HepG2 (cell line): Measurements from ENCODE around the gene MTM1. TPM values are rescaled to one million over a fixed set of nuclear protein-coding genes. Genes with fewer than 3 reads are reported as not detected.

Experiments used
- ATF7-NPFF ChIP-seq: sonication (generic); formaldehyde crosslinking; IDR thresholded peaks from 2 replicates; pipeline ENCODE4 v1.8.1; 2023; ENCODE audit warnings: mild to moderate bottlenecking, low read depth, missing genetic modification reagents, moderate library complexity
- BCLAF1 ChIP-seq: fragments of 450-650 bp; IDR thresholded peaks from 2 replicates; pipeline ENCODE4 v1.6.1; 2017; ENCODE audit warnings: mild to moderate bottlenecking
- ELF3 ChIP-seq: IDR thresholded peaks from 2 replicates; pipeline ENCODE4 v1.6.1; 2016; ENCODE audit warnings: missing genetic modification reagents, missing compliant biosample characterization
- HOXA5 ChIP-seq: sonication (generic); formaldehyde crosslinking; IDR thresholded peaks from 2 replicates; pipeline ENCODE4 v1.4.0; 2020; ENCODE audit warnings: missing genetic modification reagents
- KDM6A ChIP-seq: IDR thresholded peaks from 2 replicates; pipeline ENCODE4 v1.6.1; 2016; ENCODE audit warnings: low read depth
- MATR3 ChIP-seq: sonication (generic); formaldehyde crosslinking; IDR thresholded peaks from 2 replicates; pipeline ENCODE4 v1.4.0; 2020; ENCODE audit warnings: missing genetic modification reagents
- MLXIP ChIP-seq: sonication (generic); formaldehyde crosslinking; IDR thresholded peaks from 2 replicates; pipeline ENCODE4 v1.9.0; 2021; ENCODE audit warnings: missing genetic modification reagents, borderline replicate concordance
- PPARG ChIP-seq: conservative IDR thresholded peaks from 2 replicates; pipeline ENCODE4 v1.6.1; 2016; ENCODE audit warnings: missing biosample characterization, missing genetic modification reagents
- RBM39 ChIP-seq: fragments of 200-400 bp; formaldehyde crosslinking; IDR thresholded peaks from one replicate; pipeline ENCODE4 v1.6.1; 2018; ENCODE audit warnings: antibody characterized with exemption, mild to moderate bottlenecking, low read depth, low read length; ENCODE audit not compliant: poor library complexity, severe bottlenecking
- SPEN ChIP-seq: sonication (generic); formaldehyde crosslinking; IDR thresholded peaks from 2 replicates; pipeline ENCODE4 v1.5.1; 2020; ENCODE audit warnings: low read depth, mild to moderate bottlenecking, missing genetic modification reagents
- SRF ChIP-seq: IDR thresholded peaks from 2 replicates; pipeline ENCODE4 v1.6.1; 2011; ENCODE audit warnings: mild to moderate bottlenecking, low read depth, low read length, moderate library complexity
- U2AF2 ChIP-seq: fragments of 200-400 bp; formaldehyde crosslinking; IDR thresholded peaks from 2 replicates; pipeline ENCODE4 v1.6.1; 2017; ENCODE audit warnings: low read depth, mild to moderate bottlenecking, low read length
- ZBTB14 ChIP-seq: sonication (generic); formaldehyde crosslinking; IDR thresholded peaks from 2 replicates; pipeline ENCODE4 v1.4.0; 2020; ENCODE audit warnings: missing genetic modification reagents
- ZBTB25 ChIP-seq: IDR thresholded peaks from 2 replicates; pipeline ENCODE4 v1.6.1; 2018; ENCODE audit warnings: missing genetic modification reagents
- ZBTB34 ChIP-seq: sonication (generic); formaldehyde crosslinking; IDR thresholded peaks from 2 replicates; pipeline ENCODE4 v1.8.0; 2022; ENCODE audit warnings: mild to moderate bottlenecking, missing genetic modification reagents
- ZNF747 ChIP-seq: sonication (generic); formaldehyde crosslinking; IDR thresholded peaks from 2 replicates; pipeline ENCODE4 v1.8.1; 2023; ENCODE audit warnings: missing genetic modification reagents, mild to moderate bottlenecking, borderline replicate concordance
- ZSCAN5A ChIP-seq: sonication (generic); formaldehyde crosslinking; IDR thresholded peaks from 2 replicates; pipeline ENCODE4 v1.8.0; 2022; ENCODE audit warnings: mild to moderate bottlenecking, missing genetic modification reagents, borderline replicate concordance
- polyA plus RNA-seq, 8 experiments: library from polyadenylated mRNA; depleted of rRNA in 3 of 8; stranded (reverse) in 7 of 8; unstranded in 1 of 8; fragments of >200 nt; fragmentation: Illumina TruSeq in 4 of 8; extraction: Trizol in 4 of 8; gene quantifications; 2 replicates each; pipeline versions ENCODE4 v1.2.1 to v1.2.3, GENCODE V29; 2011 to 2016; ENCODE audit warnings: low read depth in 4 of 8, missing spikeins in 1 of 8, mixed read lengths in 1 of 8; ENCODE audit not compliant: insufficient read depth in 1 of 8
- total RNA-seq, 5 experiments: library from RNA; depleted of rRNA; stranded (reverse); fragments of >200 nt; fragmentation: Illumina TruSeq; extraction: Trizol; gene quantifications; 2 replicates each; pipeline ENCODE4 v1.2.3, GENCODE V29; 2016; ENCODE audit warnings: low read depth in 1 of 5

Gene MTM1
- total and polyA plus RNA-seq, 2 of the 13 experiments (the other 11 are each of a cell fraction or from before 2014, with no cell fraction given) = 12.0 to 15.2 TPM

GRCh38 chrX:150570512-150570911 is 2.1 kb downstream of the MTM1 start (continued):
- TF ChIP-seq MLXIP (CRISPR knock-in tag) = no peak
- no peak for TF ChIP-seq ZSCAN5A (CRISPR knock-in tag)
- TF ChIP-seq MATR3 = no peak
- TF ChIP-seq KDM6A (CRISPR knock-in tag) = peak; percentile 66
- peak; percentile 68; the same call in 1 of the 2 replicates for TF ChIP-seq ELF3 (CRISPR knock-in tag)
- TF ChIP-seq RBM39 = no peak
- TF ChIP-seq SPEN (CRISPR knock-in tag) = no peak
- TF ChIP-seq HOXA5 = no peak
- peak; percentile 35; the same call in 1 of the 2 replicates for TF ChIP-seq ZBTB25
- no peak for TF ChIP-seq ZBTB34
- no peak for TF ChIP-seq BCLAF1
- no peak for TF ChIP-seq ZBTB14 (CRISPR knock-in tag)
- TF ChIP-seq U2AF2 = no peak
- TF ChIP-seq PPARG = peak; percentile 52; the same call in 1 of the 2 replicates
- no peak for TF ChIP-seq ZNF747 (CRISPR knock-in tag)
- no peak for TF ChIP-seq ATF7-NPFF (CRISPR knock-in tag)
- TF ChIP-seq SRF = no peak
